Activated CD4-positive, alpha-beta memory T cell treated with anti-CD3 and anti-CD28 coated beads for 36 hours (primary cell): ENCODE results near the gene TOPAZ1. TPM values are rescaled to one million over a fixed set of nuclear protein-coding genes. Genes with fewer than 3 reads are reported as not detected.
A peak's percentile ranks its signal among the peaks of the same experiment; 100 is the strongest.

Experiments used
- CTCF ChIA-PET: fragments of 350-600 bp; sonication (Branson Sonifier 250); formaldehyde crosslinking; loops from one replicate; lab custom pipeline; 2021; ENCODE audit warnings: antibody characterized with exemption, inconsistent platforms; lab: Charles Lee
- POLR2A ChIA-PET: fragments of 350-600 bp; sonication (Branson Sonifier 250); formaldehyde crosslinking; loops from one replicate; lab custom pipeline; 2021; ENCODE audit warnings: antibody characterized with exemption; lab: Charles Lee
- DNase-seq: peaks from one replicate; pipeline ENCODE4 v3.0.0-alpha.2; 2020
- H3K27ac Mint-ChIP-seq: one replicate; pipeline ENCODE4 v1.8.0; 2021; ENCODE audit warnings: mixed read lengths
- H3K27me3 Mint-ChIP-seq: one replicate; pipeline ENCODE4 v1.8.0; 2021; ENCODE audit warnings: mixed read lengths
- H3K36me3 Mint-ChIP-seq: one replicate; pipeline ENCODE4 v1.8.0; 2021; ENCODE audit warnings: mixed read lengths
- H3K4me1 Mint-ChIP-seq: one replicate; pipeline ENCODE4 v1.8.0; 2021; ENCODE audit warnings: low read depth, mixed read lengths
- H3K4me3 Mint-ChIP-seq: one replicate; pipeline ENCODE4 v1.8.0; 2021; ENCODE audit warnings: mild to moderate bottlenecking, mixed read lengths
- H3K9me3 Mint-ChIP-seq: one replicate; pipeline ENCODE4 v1.8.0; 2021; ENCODE audit warnings: mixed read lengths
- intact Hi-C: fragments of 100-400 bp; cut with micrococcal nuclease; formaldehyde crosslinking; loops from one replicate; pipeline ENCODE4 v1.15.1; 2023
- total RNA-seq, 2 experiments: library from RNA; stranded (reverse); gene quantifications; one replicate each; pipeline ENCODE4 v1.2.3, GENCODE V29; 2021

TOPAZ1 gene
- not detected for total RNA-seq

DNA sequence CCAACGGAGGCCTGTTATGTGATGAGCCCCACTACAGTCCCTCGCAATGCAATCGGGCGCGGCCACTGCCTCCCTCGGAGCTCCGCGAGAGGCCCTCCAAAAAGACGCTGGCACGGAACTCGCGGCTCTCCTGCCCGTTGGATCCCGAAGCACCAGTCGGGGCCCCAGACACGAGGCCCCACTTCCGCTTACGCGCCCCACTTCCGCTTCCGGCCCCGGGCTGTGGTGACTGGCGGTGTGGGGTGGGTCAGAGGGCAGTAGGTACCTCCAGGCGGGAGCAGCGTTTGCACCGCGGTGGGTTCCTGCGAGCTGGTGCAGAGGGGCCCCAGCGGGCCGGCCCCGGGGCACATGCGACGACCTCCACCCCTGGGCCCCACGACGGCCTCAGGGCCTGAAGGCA, at the start of gene TOPAZ1:
TOPAZ1 (plus strand) TSS at position 181 of the 400 bp plus-strand sequence; CDS start at position 349, 168 bp downstream.
- H3K36me3 Mint-ChIP-seq, result no peaks in the 10 kb centered on the region
- no peak within 1 kb of the TSS for H3K27ac Mint-ChIP-seq
- H3K27me3 Mint-ChIP-seq, result peaks cover 13% of the 10 kb centered on the region
- no peaks in the 10 kb centered on the region for H3K9me3 Mint-ChIP-seq
- ChIA-PET POLR2A (no interaction called here), CTCF (no interaction called here)
- H3K4me1 Mint-ChIP-seq, result no peaks in the 10 kb centered on the region
- H3K4me3 Mint-ChIP-seq, result no peak within 1 kb of the TSS
- intact Hi-C loops, result no loop called here
- DNase-seq, result no peak

GRCh38 chr3:44198284-44199269, 43.1 kb upstream of the TOPAZ1 start:
- Mint-ChIP-seq H3K4me1 (peaks cover 2% of the 10 kb centered on the region), H3K36me3 (no peaks in the 10 kb centered on the region), H3K27me3 (peaks cover 3% of the 10 kb centered on the region), H3K27ac (no peak overlapping the region), H3K9me3 (no peaks in the 10 kb centered on the region), H3K4me3 (no peak overlapping the region)
- CTCF ChIA-PET, result interaction anchor here (0.6 to 3.1 kb wide), 28 partner anchors 9 to 1237 kb away, joined by 3 to 19 read pairs (median 4); no protein-coding TSS in a partner anchor
- intact Hi-C loops, result loop anchor here (1.0 to 5.0 kb wide), 4 partner anchors 202 to 654 kb away; no protein-coding TSS in a partner anchor
- DNase-seq, result peak; percentile 78
- POLR2A ChIA-PET, result no interaction called here

DNA sequence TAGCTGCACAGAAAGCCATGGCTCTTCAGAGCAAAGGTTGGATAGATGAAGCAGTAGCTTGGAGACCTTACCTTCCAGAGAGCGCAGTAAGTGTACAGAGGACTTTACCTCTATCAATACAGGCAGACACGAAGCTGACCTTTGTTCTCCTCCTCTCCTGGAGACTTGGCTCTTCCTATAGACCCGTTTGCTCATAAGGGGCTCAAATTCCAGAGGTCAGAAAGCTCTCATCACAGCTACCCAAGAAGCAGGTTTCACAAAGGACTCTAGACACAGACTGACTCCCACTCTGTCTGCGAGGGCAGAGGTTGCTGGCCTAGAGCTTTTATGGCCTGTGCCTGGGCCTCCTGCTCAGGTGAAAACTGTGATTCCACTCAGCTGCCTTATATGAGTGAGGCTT, 35.4 kb upstream of the TOPAZ1 start:
- Mint-ChIP-seq H3K36me3 (no peaks in the 10 kb centered on the region), H3K27me3 (peaks cover 15% of the 10 kb centered on the region), H3K4me1 (peaks cover 22% of the 10 kb centered on the region), H3K9me3 (no peaks in the 10 kb centered on the region), H3K4me3 (no peak overlapping the region), H3K27ac (no peak overlapping the region)
- intact Hi-C loops, result no loop called here
- CTCF ChIA-PET, result no interaction called here
- DNase-seq, result no peak
- POLR2A ChIA-PET, result no interaction called here

GRCh38 chr3:44206862-44207652, 34.6 kb upstream of the TOPAZ1 start:
- POLR2A ChIA-PET, result no interaction called here
- CTCF ChIA-PET, result interaction anchor here (1.0 kb wide), 1 partner anchor 8 kb away, joined by 3 read pairs; no protein-coding TSS in a partner anchor
- Mint-ChIP-seq H3K9me3 (no peaks in the 10 kb centered on the region), H3K27me3 (peaks cover 18% of the 10 kb centered on the region), H3K4me1 (peaks cover 22% of the 10 kb centered on the region), H3K36me3 (no peaks in the 10 kb centered on the region), H3K27ac (no peak overlapping the region), H3K4me3 (no peak overlapping the region)
- no peak for DNase-seq
- intact Hi-C loops, result no loop called here

GRCh38 chr3:44208086-44208485, 33.6 kb upstream of the TOPAZ1 start:
- DNase-seq, result no peak
- ChIA-PET CTCF (interaction anchor here (1.0 kb wide), 1 partner anchor 9 kb away, joined by 3 read pairs; no protein-coding TSS in a partner anchor), POLR2A (no interaction called here)
- H3K27ac Mint-ChIP-seq, result no peak overlapping the region
- H3K4me3 Mint-ChIP-seq, result no peak overlapping the region
- H3K27me3 Mint-ChIP-seq, result peaks cover 18% of the 10 kb centered on the region
- intact Hi-C loops, result no loop called here
- H3K36me3 Mint-ChIP-seq, result no peaks in the 10 kb centered on the region
- H3K9me3 Mint-ChIP-seq, result no peaks in the 10 kb centered on the region
- peaks cover 22% of the 10 kb centered on the region for H3K4me1 Mint-ChIP-seq

GRCh38 chr3:44208568-44208967, 33.1 kb upstream of the TOPAZ1 start:
- no peak for DNase-seq
- Mint-ChIP-seq H3K36me3 (no peaks in the 10 kb centered on the region), H3K9me3 (no peaks in the 10 kb centered on the region), H3K27ac (no peak overlapping the region), H3K4me3 (no peak overlapping the region), H3K4me1 (peaks cover 22% of the 10 kb centered on the region), H3K27me3 (peaks cover 18% of the 10 kb centered on the region)
- intact Hi-C loops, result no loop called here
- ChIA-PET CTCF (no interaction called here), POLR2A (no interaction called here)

DNA sequence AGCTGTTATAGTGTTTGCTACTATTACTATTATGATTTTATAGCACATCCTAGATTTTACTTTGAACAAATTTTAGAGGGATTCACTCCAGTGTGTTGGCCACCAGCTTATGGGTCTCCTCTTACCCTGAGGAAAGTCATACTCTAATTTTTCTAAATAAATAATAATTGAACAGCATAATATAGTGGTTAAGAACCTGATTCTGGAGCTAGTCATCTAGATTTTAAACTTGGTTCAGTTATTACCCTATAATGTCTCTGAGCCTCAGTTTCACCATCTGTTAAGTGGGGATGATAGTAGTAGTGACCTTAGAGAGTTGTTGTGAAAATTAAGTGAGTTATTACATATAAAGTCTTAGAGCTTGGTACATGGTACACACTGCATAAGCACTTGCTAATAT, 30.7 kb upstream of the TOPAZ1 start:
- no peak overlapping the region for H3K4me3 Mint-ChIP-seq
- intact Hi-C loops, result no loop called here
- peaks cover 19% of the 10 kb centered on the region for H3K27me3 Mint-ChIP-seq
- H3K4me1 Mint-ChIP-seq, result peaks cover 22% of the 10 kb centered on the region
- ChIA-PET POLR2A (no interaction called here), CTCF (interaction anchor here (1.1 to 1.3 kb wide), 2 partner anchors 12 to 25 kb away, joined by 4 read pairs; no protein-coding TSS in a partner anchor)
- peaks cover 14% of the 10 kb centered on the region for H3K9me3 Mint-ChIP-seq
- no peak for DNase-seq
- no peak overlapping the region for H3K27ac Mint-ChIP-seq
- H3K36me3 Mint-ChIP-seq, result no peaks in the 10 kb centered on the region

DNA sequence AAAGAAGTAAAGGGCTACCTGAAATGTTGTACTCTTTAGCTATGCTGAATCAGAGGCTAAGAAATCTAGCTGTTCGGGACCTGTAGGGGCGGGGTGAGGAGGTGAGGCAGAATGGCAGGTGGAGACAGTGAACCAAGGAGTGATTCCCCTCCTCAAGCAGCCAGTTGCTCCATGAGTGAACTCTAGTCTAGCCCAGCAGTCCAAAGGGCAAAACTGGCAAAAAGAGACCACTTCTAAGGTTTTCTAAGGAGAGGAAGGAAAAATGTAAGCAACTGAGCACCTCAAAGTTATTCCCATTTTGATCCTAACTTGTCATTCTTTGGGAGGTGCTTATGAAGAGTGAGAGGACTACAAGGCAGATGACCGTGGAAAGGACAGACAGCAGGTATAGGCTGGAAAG, 19.3 kb upstream of the TOPAZ1 start:
- Mint-ChIP-seq H3K4me3 (no peak overlapping the region), H3K36me3 (no peaks in the 10 kb centered on the region), H3K9me3 (peaks cover 2% of the 10 kb centered on the region), H3K27ac (no peak overlapping the region), H3K27me3 (peaks cover 28% of the 10 kb centered on the region), H3K4me1 (no peaks in the 10 kb centered on the region)
- ChIA-PET CTCF (interaction anchor here (1.0 kb wide), 1 partner anchor 23 kb away, joined by 3 read pairs; no protein-coding TSS in a partner anchor), POLR2A (no interaction called here)
- no peak for DNase-seq
- intact Hi-C loops, result no loop called here

DNA sequence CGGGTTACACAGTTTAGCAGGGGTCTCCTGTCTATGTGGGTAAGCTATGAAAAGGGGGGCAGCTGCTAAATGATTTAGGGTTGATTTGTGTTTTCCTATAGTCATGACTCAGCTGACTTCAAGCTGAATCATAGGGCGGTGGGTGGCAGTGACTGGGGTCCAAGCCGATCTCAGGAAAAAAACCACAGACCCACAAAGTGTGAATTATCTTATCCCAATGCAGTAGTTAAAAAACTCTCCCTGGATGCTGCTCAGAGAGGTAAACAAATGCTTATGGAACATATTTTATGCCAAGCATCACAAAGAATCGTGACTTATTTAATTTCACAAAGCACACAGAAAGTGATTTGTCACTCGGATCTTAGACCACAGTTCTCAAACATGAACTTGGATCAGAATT, 18.4 kb upstream of the TOPAZ1 start:
- Mint-ChIP-seq H3K4me1 (no peaks in the 10 kb centered on the region), H3K27me3 (peaks cover 28% of the 10 kb centered on the region), H3K9me3 (peaks cover 2% of the 10 kb centered on the region), H3K36me3 (no peaks in the 10 kb centered on the region), H3K4me3 (no peak overlapping the region), H3K27ac (no peak overlapping the region)
- DNase-seq, result no peak
- ChIA-PET POLR2A (no interaction called here), CTCF (interaction anchor here (1.0 kb wide), 1 partner anchor 24 kb away, joined by 3 read pairs; no protein-coding TSS in a partner anchor)
- intact Hi-C loops, result no loop called here

GRCh38 chr3:44224131-44224530, 17.6 kb upstream of the TOPAZ1 start:
- Mint-ChIP-seq H3K27me3 (peaks cover 28% of the 10 kb centered on the region), H3K27ac (no peak overlapping the region), H3K9me3 (no peaks in the 10 kb centered on the region), H3K4me1 (no peaks in the 10 kb centered on the region), H3K4me3 (no peak overlapping the region), H3K36me3 (no peaks in the 10 kb centered on the region)
- ChIA-PET CTCF (interaction anchor here (0.6 kb wide), 1 partner anchor 473 kb away, joined by 4 read pairs; no protein-coding TSS in a partner anchor), POLR2A (no interaction called here)
- intact Hi-C loops, result no loop called here
- DNase-seq, result no peak

DNA sequence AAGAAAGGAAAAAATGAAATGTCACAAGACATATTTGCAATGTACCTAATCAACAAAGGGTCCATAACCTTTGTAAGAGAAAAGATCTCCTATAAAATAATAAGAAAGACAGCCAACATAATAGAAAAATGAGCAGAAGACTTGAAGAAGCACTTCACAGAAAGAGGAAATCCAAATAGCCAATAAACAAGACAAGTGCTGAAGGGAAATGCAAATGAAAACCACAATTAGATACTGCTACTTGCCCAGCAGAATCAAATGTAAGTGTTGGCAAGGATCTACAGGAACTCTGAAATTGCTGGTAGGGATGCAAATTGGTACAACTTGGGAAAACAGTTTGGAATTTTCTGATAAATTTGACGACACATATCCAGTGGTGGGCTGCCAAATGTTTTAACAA, 15.1 kb upstream of the TOPAZ1 start:
- intact Hi-C loops, result no loop called here
- POLR2A ChIA-PET, result no interaction called here
- CTCF ChIA-PET, result interaction anchor here (0.7 to 1.3 kb wide), 2 partner anchors 9 to 814 kb away, joined by 3 to 6 read pairs; no protein-coding TSS in a partner anchor
- Mint-ChIP-seq H3K27me3 (peaks cover 24% of the 10 kb centered on the region), H3K36me3 (no peaks in the 10 kb centered on the region), H3K27ac (no peak overlapping the region), H3K4me1 (no peaks in the 10 kb centered on the region), H3K4me3 (no peak overlapping the region), H3K9me3 (no peaks in the 10 kb centered on the region)
- no peak for DNase-seq

- H3K9me3 Mint-ChIP-seq, result no peaks in the 10 kb centered on the region
- ChIA-PET CTCF (interaction anchor here (1.3 kb wide), 1 partner anchor 8 kb away, joined by 6 read pairs; no protein-coding TSS in a partner anchor), POLR2A (no interaction called here)
- no peaks in the 10 kb centered on the region for H3K4me1 Mint-ChIP-seq
- H3K27me3 Mint-ChIP-seq, result peaks cover 19% of the 10 kb centered on the region
- no peak overlapping the region for H3K4me3 Mint-ChIP-seq
- no peak for DNase-seq
- no peak overlapping the region for H3K27ac Mint-ChIP-seq
- intact Hi-C loops, result no loop called here
- no peaks in the 10 kb centered on the region for H3K36me3 Mint-ChIP-seq
These were observed 14.1 kb upstream of the TOPAZ1 start for GRCh38 chr3:44227632-44228031.
